Measurements from ENCODE around the gene OR4D5. TPM values are rescaled to one million over a fixed set of nuclear protein-coding genes. Genes with fewer than 3 reads are reported as not detected.

The OR4D5 gene
- polyA plus RNA-seq, 1 donor from 2014 or later = not detected

- Histone ChIP-seq H3K27ac (ENCODE audit: low read length) (no peak within 1 kb of the TSS), H3K27me3 (ENCODE audit: insufficient read depth, low read depth, low read length) (no peaks in the 10 kb centered on the region), H3K4me3 (ENCODE audit: low read length) (no peak within 1 kb of the TSS), H4K20me1 (ENCODE audit: insufficient read depth) (no peaks in the 10 kb centered on the region), H3K9me3 (ENCODE audit: low read length) (no peaks in the 10 kb centered on the region), H3K4me2 (ENCODE audit: low read length) (no peak within 1 kb of the TSS), H2AFZ (ENCODE audit: low read depth, low read length) (no peak within 1 kb of the TSS), H3F3A (ENCODE audit: insufficient read depth, low read length, poor library complexity, severe bottlenecking) (no peaks in the 10 kb centered on the region), H3K9me2 (ENCODE audit: insufficient read depth, low read length) (no peaks in the 10 kb centered on the region), H3K36me3 (ENCODE audit: insufficient read depth, low read length) (no peaks in the 10 kb centered on the region), H3K9ac (ENCODE audit: low read length) (no peak within 1 kb of the TSS), H3K79me2 (replicated peaks; ENCODE audit: insufficient read depth, low read length) (no peaks in the 10 kb centered on the region)
- TF ChIP-seq POLR2AphosphoS5 (IDR thresholded peaks at IDR 0.05) = no peak
- no peak for TF ChIP-seq EP300 (conservative IDR thresholded peaks at IDR 0.05; ENCODE audit: poor library complexity, severe bottlenecking)
- no peak for TF ChIP-seq REST (IDR thresholded peaks at IDR 0.05; ENCODE audit: borderline replicate concordance)
- no peak for TF ChIP-seq RAD21 (conservative IDR thresholded peaks at IDR 0.05)
- TF ChIP-seq CTCF (IDR thresholded peaks at IDR 0.05; ENCODE audit: poor library complexity, severe bottlenecking) = no peak
- TF ChIP-seq MXI1 (conservative IDR thresholded peaks at IDR 0.05; ENCODE audit: poor library complexity, severe bottlenecking) = no peak
- TF ChIP-seq EZH2 (IDR thresholded peaks at IDR 0.05; ENCODE audit: borderline replicate concordance, insufficient read depth, low read length, poor library complexity, severe bottlenecking) = no peak
- TF ChIP-seq SMC3 (conservative IDR thresholded peaks at IDR 0.05; ENCODE audit: poor library complexity) = no peak
- TF ChIP-seq TAF1 (IDR thresholded peaks at IDR 0.05; ENCODE audit: low read depth) = no peak
These were observed 4.3 kb downstream of the OR4D5 start, which contains the start of gene OR6T1 for GRCh38 chr11:123943738-123944137. TSS of gene OR6T1 (minus strand) at chr11:123943838. CDS start at chr11:123943838, 0 bp downstream.

GRCh38 chr11:123945132-123945531, 5.7 kb downstream of the OR4D5 start:
- no peaks in the 10 kb centered on the region for H3K9me2 ChIP-seq (ENCODE audit: insufficient read depth, low read length)
- no peak overlapping the region for H3K4me2 ChIP-seq (ENCODE audit: low read length)
- no peaks in the 10 kb centered on the region for H3K79me2 ChIP-seq (replicated peaks; ENCODE audit: insufficient read depth, low read length)
- H3K27ac ChIP-seq (ENCODE audit: low read length) = no peak overlapping the region
- H3K4me3 ChIP-seq (ENCODE audit: low read length) = no peak overlapping the region
- H3K27me3 ChIP-seq (ENCODE audit: insufficient read depth, low read depth, low read length) = no peaks in the 10 kb centered on the region
- H3K36me3 ChIP-seq (ENCODE audit: insufficient read depth, low read length) = no peaks in the 10 kb centered on the region
- H4K20me1 ChIP-seq (ENCODE audit: insufficient read depth) = no peaks in the 10 kb centered on the region
- TF ChIP-seq REST (IDR thresholded peaks at IDR 0.05; ENCODE audit: borderline replicate concordance) (no peak), TAF1 (IDR thresholded peaks at IDR 0.05; ENCODE audit: low read depth) (no peak), SMC3 (conservative IDR thresholded peaks at IDR 0.05; ENCODE audit: poor library complexity) (no peak), EP300 (conservative IDR thresholded peaks at IDR 0.05; ENCODE audit: poor library complexity, severe bottlenecking) (no peak), MXI1 (conservative IDR thresholded peaks at IDR 0.05; ENCODE audit: poor library complexity, severe bottlenecking) (no peak), CTCF (IDR thresholded peaks at IDR 0.05; ENCODE audit: poor library complexity, severe bottlenecking) (no peak), POLR2AphosphoS5 (IDR thresholded peaks at IDR 0.05) (no peak), RAD21 (conservative IDR thresholded peaks at IDR 0.05) (no peak), EZH2 (IDR thresholded peaks at IDR 0.05; ENCODE audit: borderline replicate concordance, insufficient read depth, low read length, poor library complexity, severe bottlenecking) (no peak)
- no peak overlapping the region for H3K9ac ChIP-seq (ENCODE audit: low read length)
- no peaks in the 10 kb centered on the region for H3F3A ChIP-seq (ENCODE audit: insufficient read depth, low read length, poor library complexity, severe bottlenecking)
- no peaks in the 10 kb centered on the region for H3K9me3 ChIP-seq (ENCODE audit: low read length)
- H2AFZ ChIP-seq (ENCODE audit: low read depth, low read length) = no peak overlapping the region
